ENCODE data around the gene CHRM1.

DNA sequence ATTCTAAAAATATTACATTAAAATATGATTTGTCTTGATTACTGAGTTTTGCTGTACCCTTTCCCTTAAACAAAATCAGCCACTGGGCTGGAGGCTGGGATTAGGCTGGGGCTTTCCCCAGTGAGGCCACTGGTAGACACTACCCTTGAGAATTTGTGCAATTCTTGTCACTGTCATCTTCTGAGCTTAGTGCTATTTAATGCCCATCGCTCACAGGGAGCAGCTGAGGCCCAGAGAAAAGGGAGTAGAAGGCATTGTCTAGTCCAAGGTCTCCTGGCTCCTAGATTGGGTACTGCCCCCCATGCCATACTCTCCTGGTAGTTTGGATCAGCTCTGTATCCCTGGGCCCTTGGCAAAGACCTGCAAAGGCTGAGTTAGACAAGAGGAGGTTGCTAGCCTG lies 6.7 kb downstream of the CHRM1 start:
- TF ChIP-seq CTCF (IDR thresholded peaks at IDR 0.05; ENCODE audit: low read length): no peak
- no peak for TF ChIP-seq EZH2 (optimal IDR thresholded peaks at IDR 0.05; ENCODE audit: low read depth, low read length)
- no peak for TF ChIP-seq EZH2phosphoT487 (IDR thresholded peaks at IDR 0.05; ENCODE audit: low read length)
